GM12873 (cell line): ENCODE measurements around the gene HOXA3.

Experiments used
- CTCF ChIP-seq: IDR thresholded peaks from 2 replicates; pipeline ENCODE4 v1.5.1; 2012; ENCODE audit warnings: low read depth, mild to moderate bottlenecking, moderate library complexity, low read length, control low read depth; ENCODE audit not compliant: insufficient read depth; ENCODE audit errors: missing control alignments

The HOXA3 gene

GRCh38 chr7:27146491-27147198 lies 5.7 kb downstream of the HOXA3 start:
- TF ChIP-seq CTCF = no peak

GRCh38 chr7:27145914-27146412 lies 6.4 kb downstream of the HOXA3 start:
- no peak for TF ChIP-seq CTCF

GRCh38 chr7:27145165-27145913 lies 7.0 kb downstream of the HOXA3 start:
- no peak for TF ChIP-seq CTCF

GRCh38 chr7:27144781-27145164 lies 7.6 kb downstream of the HOXA3 start:
- no peak for TF ChIP-seq CTCF

GRCh38 chr7:27143950-27144780 lies 8.2 kb downstream of the HOXA3 start:
- no peak for TF ChIP-seq CTCF

- TF ChIP-seq CTCF = no peak
Measured at GRCh38 chr7:27143023-27143949, 9.1 kb downstream of the HOXA3 start, which contains the start of gene HOXA5. Gene HOXA5, minus strand, starts transcription at chr7:27143681. Its CDS starts 74 bp downstream, at chr7:27143607.
